Right cardiac atrium (tissue), 5 donors: ENCODE results near the gene FSTL4. TPM values are rescaled to one million over a fixed set of nuclear protein-coding genes. Genes with fewer than 3 reads are reported as not detected.

Experiments used
- ATAC-seq, 2 donors: fragments of 200-7000 bp; cut with Tn5 transposase; one replicate each; pipeline versions ENCODE4 v1.8.0 to v1.9.1; 2020; ENCODE audit warnings: moderate library complexity in 2 of 2, mild to moderate bottlenecking in 1 of 2
- DNase-seq, 3 donors: peaks; one replicate each; pipeline ENCODE4 v3.0.0-alpha.2; 2020
- H3K27ac ChIP-seq: one replicate; pipeline ENCODE4 v1.5.1; 2013; ENCODE audit warnings: mild to moderate bottlenecking, low read length, control low read depth, moderate library complexity
- H3K27me3 ChIP-seq: one replicate; pipeline ENCODE4 v1.6.1; 2013; ENCODE audit not compliant: control insufficient read depth, insufficient read depth
- H3K4me1 ChIP-seq: one replicate; pipeline ENCODE4 v1.6.1; 2013; ENCODE audit warnings: low read length; ENCODE audit not compliant: control insufficient read depth, insufficient read depth
- H3K4me3 ChIP-seq: one replicate; pipeline ENCODE4 v1.5.1; 2013; ENCODE audit warnings: low read length, control low read depth
- H3K9me3 ChIP-seq: one replicate; pipeline ENCODE4 v1.6.1; 2013; ENCODE audit warnings: low read length; ENCODE audit not compliant: control insufficient read depth
- WGBS: extraction: QIAGEN DNeasy Blood & Tissue Kit; methylation state at CpG from one replicate; pipeline ENCODE4 v1.1.7; 2013; 5-methylcytosine and 5-hydroxymethylcytosine counted together
- intact Hi-C, 4 donors: fragments of 100-400 bp; cut with DNase I; formaldehyde crosslinking; loops; one replicate each; pipeline versions ENCODE4 v1.11.0 to v1.14.0; 2022 to 2023
- polyA plus RNA-seq: library from polyadenylated mRNA; stranded (reverse); fragments of 200-250 nt; gene quantifications from one replicate; pipeline ENCODE4 v1.2.3, GENCODE V29; 2013
- total RNA-seq, 4 donors: library from RNA; stranded (reverse); fragmentation: NEBNext Ultra II Directional; extraction: Animal tissue kit (Norgen Biotek cat#: 25700); gene quantifications; one replicate each; pipeline ENCODE4 v1.2.1, GENCODE V29; 2021
- donor health status: healthy with polysubstance abuse.
- donor health status: DM: no; HTN: yes; CAD: no.
- donor health status: DM: no; HTN: no; CAD: no.
- donor health status: DM: no; HTN: yes; CAD: no; lungs with severe emphysema.
- donor health status: DM: yes; HTN: yes; CAD: no.

The FSTL4 gene
- total and polyA plus RNA-seq, 5 donors: not detected

GRCh38 chr5:133410335-133410828, 202.0 kb downstream of the FSTL4 start:
- H3K27me3 ChIP-seq: no peaks in the 10 kb centered on the region
- H3K4me1 ChIP-seq: no peaks in the 10 kb centered on the region
- no peak for ATAC-seq
- no peak overlapping the region for H3K27ac ChIP-seq
- no peak for DNase-seq
- WGBS: 81% methylated on average over 12 of the region's 12 CpGs
- H3K4me3 ChIP-seq: no peak overlapping the region
- intact Hi-C loops: no loop called here
- H3K9me3 ChIP-seq: no peaks in the 10 kb centered on the region

GRCh38 chr5:133409210-133409674, 203.1 kb downstream of the FSTL4 start:
- Histone ChIP-seq H3K4me1 (no peaks in the 10 kb centered on the region), H3K27ac (no peak overlapping the region), H3K27me3 (no peaks in the 10 kb centered on the region), H3K4me3 (no peak overlapping the region), H3K9me3 (no peaks in the 10 kb centered on the region)
- 88% methylated on average over 6 of the region's 6 CpGs for WGBS
- ATAC-seq: peak in 1 of 2 donors; percentile 13
- no peak for DNase-seq
- intact Hi-C loops: no loop called here

GRCh38 chr5:133408322-133408721, 204.0 kb downstream of the FSTL4 start:
- ATAC-seq (no peak), DNase-seq (no peak)
- intact Hi-C loops: no loop called here
- Histone ChIP-seq H3K27ac (no peak overlapping the region), H3K4me3 (no peak overlapping the region), H3K4me1 (no peaks in the 10 kb centered on the region), H3K27me3 (no peaks in the 10 kb centered on the region), H3K9me3 (no peaks in the 10 kb centered on the region)
- 52% methylated on average over 8 of the region's 8 CpGs for WGBS

- ATAC-seq (no peak), DNase-seq (no peak)
- Histone ChIP-seq H3K4me3 (no peak overlapping the region), H3K4me1 (no peaks in the 10 kb centered on the region), H3K9me3 (no peaks in the 10 kb centered on the region), H3K27ac (no peak overlapping the region), H3K27me3 (no peaks in the 10 kb centered on the region)
- 95% methylated on average over 1 of the region's 1 CpG for WGBS
- intact Hi-C loops: no loop called here
Measured at GRCh38 chr5:133406977-133407632, 205.2 kb downstream of the FSTL4 start.

GRCh38 chr5:133406208-133406976, 205.9 kb downstream of the FSTL4 start:
- intact Hi-C loops: no loop called here
- no peaks in the 10 kb centered on the region for H3K9me3 ChIP-seq
- H3K27me3 ChIP-seq: no peaks in the 10 kb centered on the region
- DNase-seq: no peak
- no peak overlapping the region for H3K4me3 ChIP-seq
- H3K4me1 ChIP-seq: no peaks in the 10 kb centered on the region
- ATAC-seq: no peak
- no peak overlapping the region for H3K27ac ChIP-seq
- 92% methylated on average over 4 of the region's 4 CpGs for WGBS

GRCh38 chr5:133405275-133406034, 206.9 kb downstream of the FSTL4 start:
- 93% methylated on average over 17 of the region's 17 CpGs for WGBS
- intact Hi-C loops: no loop called here

GRCh38 chr5:133404724-133405123, 207.6 kb downstream of the FSTL4 start:
- ATAC-seq: no peak
- H3K4me1 ChIP-seq: no peaks in the 10 kb centered on the region
- H3K27me3 ChIP-seq: no peaks in the 10 kb centered on the region
- H3K4me3 ChIP-seq: no peak overlapping the region
- no peak overlapping the region for H3K27ac ChIP-seq
- intact Hi-C loops: no loop called here
- WGBS: 70% methylated on average over 7 of the region's 7 CpGs
- DNase-seq: no peak
- no peaks in the 10 kb centered on the region for H3K9me3 ChIP-seq

More at GRCh38 chr5:133405275-133406034, 206.9 kb downstream of the FSTL4 start:
- Histone ChIP-seq H3K27ac (no peak overlapping the region), H3K9me3 (no peaks in the 10 kb centered on the region), H3K4me1 (no peaks in the 10 kb centered on the region), H3K4me3 (no peak overlapping the region), H3K27me3 (no peaks in the 10 kb centered on the region)
- ATAC-seq: no peak
- DNase-seq: no peak

- ATAC-seq: no peak
- Histone ChIP-seq H3K4me1 (no peaks in the 10 kb centered on the region), H3K27ac (no peak overlapping the region), H3K4me3 (no peak overlapping the region), H3K9me3 (no peaks in the 10 kb centered on the region), H3K27me3 (no peaks in the 10 kb centered on the region)
- intact Hi-C loops: no loop called here
- no peak for DNase-seq
- 90% methylated on average over 5 of the region's 5 CpGs for WGBS
Measured at GRCh38 chr5:133403741-133404364, 208.5 kb downstream of the FSTL4 start.

GRCh38 chr5:133402775-133403174, 209.6 kb downstream of the FSTL4 start:
- intact Hi-C loops: no loop called here
- no peak for DNase-seq
- H3K4me1 ChIP-seq: no peaks in the 10 kb centered on the region
- no peak overlapping the region for H3K27ac ChIP-seq
- H3K27me3 ChIP-seq: no peaks in the 10 kb centered on the region
- no peaks in the 10 kb centered on the region for H3K9me3 ChIP-seq
- 91% methylated on average over 12 of the region's 12 CpGs for WGBS
- H3K4me3 ChIP-seq: no peak overlapping the region
- no peak for ATAC-seq

GRCh38 chr5:133401731-133402347, 210.5 kb downstream of the FSTL4 start:
- DNase-seq (no peak), ATAC-seq (no peak)
- 77% methylated on average over 9 of the region's 9 CpGs for WGBS
- H3K27ac ChIP-seq: no peak overlapping the region
- no peaks in the 10 kb centered on the region for H3K9me3 ChIP-seq
- H3K4me1 ChIP-seq: no peaks in the 10 kb centered on the region
- intact Hi-C loops: no loop called here
- no peak overlapping the region for H3K4me3 ChIP-seq
- H3K27me3 ChIP-seq: no peaks in the 10 kb centered on the region
